HL-60 (cell line): ENCODE measurements around the gene CCDC88C.

Experiments used
- DNase-seq, 2 experiments: peaks; one replicate each; pipeline ENCODE4 v3.0.0-alpha.2; 2010 to 2020; ENCODE audit warnings: low read depth in 1 of 2, low spot score in 1 of 2
- H3K27ac ChIP-seq: fragments of 250-450 bp; sonication (Bioruptor Pico); replicated peaks from 2 replicates; pipeline ENCODE4 v1.5.1; 2020; ENCODE audit warnings: mild to moderate bottlenecking, moderate library complexity
- H3K27me3 ChIP-seq: fragments of 250-450 bp; sonication (Bioruptor Pico); 2 replicates; pipeline ENCODE4 v1.5.1; 2021; ENCODE audit warnings: mild to moderate bottlenecking, moderate library complexity; ENCODE audit not compliant: insufficient read depth, poor library complexity, severe bottlenecking
- H3K4me3 ChIP-seq: replicated peaks from 2 replicates; pipeline ENCODE4 v1.5.1; 2011; ENCODE audit warnings: mild to moderate bottlenecking, control low read depth, low read length; ENCODE audit not compliant: insufficient read depth
- CTCF ChIP-seq: IDR thresholded peaks from one replicate; pipeline ENCODE4 v1.5.1; 2011; ENCODE audit warnings: low read length, control low read depth, inconsistent platforms; ENCODE audit not compliant: insufficient read depth
- GABPA ChIP-seq: IDR thresholded peaks from 2 replicates; pipeline ENCODE4 v1.6.1; 2012; ENCODE audit warnings: low read depth
- POLR2AphosphoS5 ChIP-seq: IDR thresholded peaks from 2 replicates; pipeline ENCODE4 v1.6.1; 2012; ENCODE audit warnings: low read depth
- REST ChIP-seq: IDR thresholded peaks from 2 replicates; pipeline ENCODE4 v1.6.1; 2012; ENCODE audit warnings: low read depth; ENCODE audit not compliant: insufficient replicate concordance
- SPI1 ChIP-seq: IDR thresholded peaks from 2 replicates; pipeline ENCODE4 v1.6.1; 2012; ENCODE audit warnings: low read depth, mild to moderate bottlenecking, borderline replicate concordance

Gene CCDC88C

DNA sequence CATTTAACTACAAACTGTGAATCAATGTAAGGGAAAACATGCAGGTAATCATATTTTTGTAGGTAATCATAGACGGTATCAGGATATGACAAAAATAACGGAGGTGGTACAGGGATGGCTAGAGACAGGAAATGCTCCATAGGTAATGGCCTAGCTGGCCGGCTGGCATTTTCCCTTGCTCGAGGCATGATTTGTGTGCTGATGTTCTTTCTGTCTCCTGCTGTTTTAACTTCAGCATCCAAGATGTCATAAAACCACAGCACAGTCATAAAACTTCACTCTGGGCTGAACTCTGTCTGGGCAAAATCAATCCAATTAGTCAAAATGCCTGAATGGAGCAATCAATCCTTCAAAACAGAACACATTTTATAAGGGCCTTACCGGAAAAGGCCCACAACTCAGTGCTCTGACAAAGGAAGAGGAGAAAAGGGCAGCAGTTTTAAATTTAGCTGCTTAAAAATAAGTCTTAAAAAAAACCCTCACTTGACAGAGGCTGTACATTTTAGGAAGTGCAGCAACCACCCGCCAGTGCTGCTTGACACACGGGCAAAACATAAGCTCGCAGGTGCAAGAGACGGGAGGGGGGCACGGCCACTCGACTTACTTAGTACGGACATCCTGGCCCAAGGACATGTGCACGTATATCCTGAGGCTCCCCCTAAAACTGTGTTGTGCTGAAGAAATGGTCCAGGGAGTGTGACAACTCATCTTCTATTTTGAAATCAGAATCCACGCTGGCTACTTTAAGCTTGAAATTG, 132.7 kb downstream of the CCDC88C start:
- DNase-seq = no peak
- TF ChIP-seq SPI1 (no peak), CTCF (no peak), REST (no peak), POLR2AphosphoS5 (no peak), GABPA (no peak)
- H3K4me3 ChIP-seq = no peak overlapping the region
- H3K27me3 ChIP-seq = no peaks in the 10 kb centered on the region
- H3K27ac ChIP-seq = no peak overlapping the region

GRCh38 chr14:91284146-91284790, 133.4 kb downstream of the CCDC88C start:
- no peak for DNase-seq
- TF ChIP-seq CTCF = no peak
- TF ChIP-seq REST = no peak
- TF ChIP-seq SPI1 = no peak
- no peak for TF ChIP-seq GABPA
- no peak for TF ChIP-seq POLR2AphosphoS5
- Histone ChIP-seq H3K27me3 (no peaks in the 10 kb centered on the region), H3K27ac (no peak overlapping the region), H3K4me3 (no peak overlapping the region)

GRCh38 chr14:91283666-91284065, 134.0 kb downstream of the CCDC88C start:
- Histone ChIP-seq H3K27me3 (no peaks in the 10 kb centered on the region), H3K4me3 (no peak overlapping the region), H3K27ac (no peak overlapping the region)
- TF ChIP-seq REST (no peak), SPI1 (no peak), CTCF (no peak), GABPA (no peak), POLR2AphosphoS5 (no peak)
- DNase-seq = no peak
